ENCODE data around the gene UBE2E2. TPM values are rescaled to one million over a fixed set of nuclear protein-coding genes. Genes with fewer than 3 reads are reported as not detected.

Gene UBE2E2
- total RNA-seq, 2 donors from 2014 or later: 23.2 to 34.5 TPM

DNA sequence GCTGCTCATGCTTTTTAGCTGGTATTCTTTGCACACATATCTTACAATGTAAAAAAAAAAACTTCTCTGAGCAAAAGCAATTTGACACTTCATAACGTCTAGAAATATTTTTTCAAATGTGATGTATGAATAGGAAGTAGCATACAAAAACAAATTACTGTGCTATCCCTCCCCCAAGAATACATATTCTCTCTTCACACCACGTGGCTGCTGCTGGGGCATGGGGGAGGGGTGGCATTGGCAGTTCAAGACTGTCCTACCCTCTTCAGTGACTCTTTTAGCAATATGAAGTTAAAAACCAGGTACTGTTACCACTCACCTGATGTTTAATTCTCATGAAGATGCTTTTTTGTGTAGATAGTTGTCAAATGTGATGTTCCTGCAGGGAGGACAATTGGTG, 85.6 kb downstream of the UBE2E2 start:
- Mint-ChIP-seq H3K9me3 (peaks cover 10% of the 10 kb centered on the region), H3K4me3 (no peak overlapping the region), H3K27ac (no peak overlapping the region), H3K4me1 (peaks cover 8% of the 10 kb centered on the region), H3K36me3 (ENCODE audit: low read depth) (peaks cover 3% of the 10 kb centered on the region), H3K27me3 (ENCODE audit: insufficient read depth) (no peaks in the 10 kb centered on the region)
- Histone ChIP-seq H3K36me3 (ENCODE audit: control insufficient read depth, insufficient read depth, low read length) (no peaks in the 10 kb centered on the region), H3K4me1 (ENCODE audit: control insufficient read depth, insufficient read depth, low read length) (no peaks in the 10 kb centered on the region), H3K4me3 (ENCODE audit: low read length) (no peak overlapping the region), H3K27ac (ENCODE audit: low read depth, low read length) (no peak overlapping the region), H3K27me3 (ENCODE audit: control insufficient read depth, insufficient read depth, low read length, poor library complexity, severe bottlenecking) (no peaks in the 10 kb centered on the region), H3K9ac (ENCODE audit: extremely low read depth, low read length, poor library complexity, severe bottlenecking) (no peak overlapping the region), H3K9me3 (ENCODE audit: control insufficient read depth, low read length) (peaks cover 12% of the 10 kb centered on the region)
- DNase-seq: no peak
- WGBS, 2 experiments (ENCODE audit: insufficient coverage in 1 of 2, insufficient read length in 1 of 2): 56% methylated on average over 1 of the region's 2 CpGs; no CpG with 5 or more reads in 1 of the 2 experiments
- TF ChIP-seq, protein P1, sequence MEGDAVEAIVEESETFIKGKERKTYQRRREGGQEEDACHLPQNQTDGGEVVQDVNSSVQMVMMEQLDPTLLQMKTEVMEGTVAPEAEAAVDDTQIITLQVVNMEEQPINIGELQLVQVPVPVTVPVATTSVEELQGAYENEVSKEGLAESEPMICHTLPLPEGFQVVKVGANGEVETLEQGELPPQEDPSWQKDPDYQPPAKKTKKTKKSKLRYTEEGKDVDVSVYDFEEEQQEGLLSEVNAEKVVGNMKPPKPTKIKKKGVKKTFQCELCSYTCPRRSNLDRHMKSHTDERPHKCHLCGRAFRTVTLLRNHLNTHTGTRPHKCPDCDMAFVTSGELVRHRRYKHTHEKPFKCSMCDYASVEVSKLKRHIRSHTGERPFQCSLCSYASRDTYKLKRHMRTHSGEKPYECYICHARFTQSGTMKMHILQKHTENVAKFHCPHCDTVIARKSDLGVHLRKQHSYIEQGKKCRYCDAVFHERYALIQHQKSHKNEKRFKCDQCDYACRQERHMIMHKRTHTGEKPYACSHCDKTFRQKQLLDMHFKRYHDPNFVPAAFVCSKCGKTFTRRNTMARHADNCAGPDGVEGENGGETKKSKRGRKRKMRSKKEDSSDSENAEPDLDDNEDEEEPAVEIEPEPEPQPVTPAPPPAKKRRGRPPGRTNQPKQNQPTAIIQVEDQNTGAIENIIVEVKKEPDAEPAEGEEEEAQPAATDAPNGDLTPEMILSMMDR (conservative IDR thresholded peaks at IDR 0.05): no peak

DNA sequence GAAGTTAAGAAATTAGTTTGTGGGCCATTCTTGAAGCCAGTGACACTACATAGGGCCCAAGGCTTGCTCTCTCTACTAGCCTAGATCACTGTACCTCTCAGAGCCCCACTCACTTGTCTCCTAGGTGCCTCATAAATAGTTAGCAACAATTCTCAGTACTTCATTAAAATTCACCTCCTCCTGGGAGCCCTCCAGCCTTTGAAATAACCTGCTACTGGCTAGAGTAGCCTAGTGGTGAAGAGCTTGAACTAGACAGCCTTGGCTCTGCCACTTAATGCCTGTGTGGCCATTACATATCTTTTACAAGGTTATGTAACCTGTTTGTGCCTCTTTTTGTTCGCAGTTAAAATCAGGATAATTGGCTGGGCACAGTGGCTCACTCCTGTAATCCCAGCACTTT, 89.3 kb downstream of the UBE2E2 start:
- Histone ChIP-seq H3K9me3 (ENCODE audit: control insufficient read depth, low read length) (peaks cover 2% of the 10 kb centered on the region), H3K27ac (ENCODE audit: low read depth, low read length) (no peak overlapping the region), H3K4me1 (ENCODE audit: control insufficient read depth, insufficient read depth, low read length) (no peaks in the 10 kb centered on the region), H3K4me3 (ENCODE audit: low read length) (no peak overlapping the region), H3K9ac (ENCODE audit: extremely low read depth, low read length, poor library complexity, severe bottlenecking) (no peak overlapping the region), H3K27me3 (ENCODE audit: control insufficient read depth, insufficient read depth, low read length, poor library complexity, severe bottlenecking) (no peaks in the 10 kb centered on the region), H3K36me3 (ENCODE audit: control insufficient read depth, insufficient read depth, low read length) (no peaks in the 10 kb centered on the region)
- H3K36me3 Mint-ChIP-seq (ENCODE audit: low read depth): peaks cover under 1% of the 10 kb centered on the region
- no peak overlapping the region for H3K4me3 Mint-ChIP-seq
- peaks cover 6% of the 10 kb centered on the region for H3K4me1 Mint-ChIP-seq
- peaks cover 9% of the 10 kb centered on the region for H3K9me3 Mint-ChIP-seq
- TF ChIP-seq, protein P1 (conservative IDR thresholded peaks at IDR 0.05): no peak
- H3K27ac Mint-ChIP-seq: no peak overlapping the region
- no peak for DNase-seq
- WGBS, 2 experiments (ENCODE audit: insufficient coverage in 1 of 2, insufficient read length in 1 of 2): 97 to 100% methylated on average over 1 of the region's 1 CpG
- no peaks in the 10 kb centered on the region for H3K27me3 Mint-ChIP-seq (ENCODE audit: insufficient read depth)

DNA sequence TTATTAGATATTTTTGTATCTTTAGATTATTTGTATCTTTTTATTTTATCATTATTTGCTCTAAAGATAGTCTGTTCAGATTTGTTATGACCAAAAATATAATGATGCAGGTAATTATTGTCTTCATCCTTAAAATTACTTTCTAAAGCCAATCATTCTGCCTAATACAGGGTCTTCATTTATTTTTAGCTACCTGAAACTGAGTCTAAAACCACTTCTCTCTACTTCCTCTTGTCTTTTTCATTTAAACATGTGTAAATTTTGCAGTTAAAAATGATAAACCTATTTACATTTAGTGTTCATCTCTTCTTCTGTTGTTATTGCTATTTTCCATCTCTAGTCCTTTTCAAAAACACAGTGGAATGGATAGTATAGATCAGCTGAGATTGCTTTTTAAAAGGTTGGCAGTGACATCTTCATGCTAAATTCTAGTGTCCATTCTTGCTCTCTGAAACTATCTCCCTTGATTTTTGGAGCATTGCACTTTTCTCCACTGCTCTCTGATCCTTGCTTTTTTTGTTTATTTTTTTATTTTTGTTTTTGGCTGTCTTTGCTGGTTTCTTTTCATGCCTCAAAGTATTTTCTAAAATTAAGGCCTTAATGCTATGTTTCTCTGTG, 91.8 kb downstream of the UBE2E2 start:
- Histone ChIP-seq H3K36me3 (ENCODE audit: control insufficient read depth, insufficient read depth, low read length) (no peaks in the 10 kb centered on the region), H3K27me3 (ENCODE audit: control insufficient read depth, insufficient read depth, low read length, poor library complexity, severe bottlenecking) (no peaks in the 10 kb centered on the region), H3K9me3 (ENCODE audit: control insufficient read depth, low read length) (no peaks in the 10 kb centered on the region), H3K4me1 (ENCODE audit: control insufficient read depth, insufficient read depth, low read length) (no peaks in the 10 kb centered on the region), H3K9ac (ENCODE audit: extremely low read depth, low read length, poor library complexity, severe bottlenecking) (no peak overlapping the region), H3K27ac (ENCODE audit: low read depth, low read length) (no peak overlapping the region), H3K4me3 (ENCODE audit: low read length) (no peak overlapping the region)
- TF ChIP-seq, protein P1 (conservative IDR thresholded peaks at IDR 0.05): no peak
- H3K4me3 Mint-ChIP-seq: no peak overlapping the region
- no peaks in the 10 kb centered on the region for H3K4me1 Mint-ChIP-seq
- peaks cover 10% of the 10 kb centered on the region for H3K9me3 Mint-ChIP-seq
- no peaks in the 10 kb centered on the region for H3K27me3 Mint-ChIP-seq (ENCODE audit: insufficient read depth)
- DNase-seq: no peak
- H3K27ac Mint-ChIP-seq: no peak overlapping the region
- H3K36me3 Mint-ChIP-seq (ENCODE audit: low read depth): peaks cover 2% of the 10 kb centered on the region
